Stimulated activated CD4-positive, alpha-beta T cell treated with anti-CD3 and anti-CD28 coated beads, TNF-alpha, amount 100 ng/mL, for 1 hour (primary cell): ENCODE measurements around the gene IL18RAP.

Experiments used
- DNase-seq, 3 donors: peaks; one replicate each; pipeline ENCODE4 v3.0.0-alpha.2; 2020; ENCODE audit warnings: low read depth in 3 of 3, low spot score in 1 of 3

IL18RAP gene, protein sequence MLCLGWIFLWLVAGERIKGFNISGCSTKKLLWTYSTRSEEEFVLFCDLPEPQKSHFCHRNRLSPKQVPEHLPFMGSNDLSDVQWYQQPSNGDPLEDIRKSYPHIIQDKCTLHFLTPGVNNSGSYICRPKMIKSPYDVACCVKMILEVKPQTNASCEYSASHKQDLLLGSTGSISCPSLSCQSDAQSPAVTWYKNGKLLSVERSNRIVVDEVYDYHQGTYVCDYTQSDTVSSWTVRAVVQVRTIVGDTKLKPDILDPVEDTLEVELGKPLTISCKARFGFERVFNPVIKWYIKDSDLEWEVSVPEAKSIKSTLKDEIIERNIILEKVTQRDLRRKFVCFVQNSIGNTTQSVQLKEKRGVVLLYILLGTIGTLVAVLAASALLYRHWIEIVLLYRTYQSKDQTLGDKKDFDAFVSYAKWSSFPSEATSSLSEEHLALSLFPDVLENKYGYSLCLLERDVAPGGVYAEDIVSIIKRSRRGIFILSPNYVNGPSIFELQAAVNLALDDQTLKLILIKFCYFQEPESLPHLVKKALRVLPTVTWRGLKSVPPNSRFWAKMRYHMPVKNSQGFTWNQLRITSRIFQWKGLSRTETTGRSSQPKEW

DNA sequence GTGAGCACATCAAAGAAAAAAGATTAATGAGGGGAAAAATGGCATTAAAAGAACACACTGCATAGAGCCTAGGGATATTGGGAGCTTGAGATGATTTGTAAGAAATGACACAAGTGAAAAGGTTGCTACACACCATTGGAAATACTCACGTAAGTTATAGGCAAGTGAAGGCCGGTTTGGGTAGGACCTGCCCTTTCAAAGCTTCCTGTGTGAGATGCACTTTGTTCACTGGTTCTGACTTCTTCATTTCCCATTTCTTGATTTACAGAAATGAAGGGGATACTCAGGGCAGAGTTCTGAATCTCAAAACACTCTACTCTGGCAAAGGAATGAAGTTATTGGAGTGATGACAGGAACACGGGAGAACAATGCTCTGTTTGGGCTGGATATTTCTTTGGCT, at the start of gene IL18RAP:
TSS of gene IL18RAP (plus strand) at position 251 of the 400 bp plus-strand sequence. CDS start at position 369, 118 bp downstream.
- no peak for DNase-seq

DNA sequence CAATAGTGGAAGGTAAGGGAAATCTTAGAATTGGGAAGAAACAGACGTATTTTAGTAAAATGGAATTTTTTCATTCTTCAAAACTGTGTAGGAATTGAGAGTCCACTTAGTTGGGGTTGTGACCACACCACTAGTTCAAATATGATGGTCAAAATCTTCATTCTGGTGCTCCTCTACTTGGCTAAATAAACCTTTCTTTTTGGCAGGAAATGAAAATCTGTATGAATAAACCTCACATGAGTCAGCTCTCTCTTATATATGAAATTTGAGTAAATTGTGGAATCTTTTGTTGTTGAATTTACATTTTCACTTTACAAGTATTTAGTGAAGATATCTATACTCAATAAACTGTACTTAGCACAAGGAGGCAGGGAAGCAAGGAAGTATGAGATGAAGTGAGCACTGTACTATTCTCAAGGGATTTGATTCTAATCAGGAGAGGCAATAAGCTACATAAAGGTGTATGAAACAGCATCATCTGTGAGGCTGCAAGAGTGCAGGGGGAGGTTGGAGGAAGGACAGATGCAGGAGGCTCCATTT, 46.8 kb upstream of the IL18RAP start:
- DNase-seq = no peak

DNA sequence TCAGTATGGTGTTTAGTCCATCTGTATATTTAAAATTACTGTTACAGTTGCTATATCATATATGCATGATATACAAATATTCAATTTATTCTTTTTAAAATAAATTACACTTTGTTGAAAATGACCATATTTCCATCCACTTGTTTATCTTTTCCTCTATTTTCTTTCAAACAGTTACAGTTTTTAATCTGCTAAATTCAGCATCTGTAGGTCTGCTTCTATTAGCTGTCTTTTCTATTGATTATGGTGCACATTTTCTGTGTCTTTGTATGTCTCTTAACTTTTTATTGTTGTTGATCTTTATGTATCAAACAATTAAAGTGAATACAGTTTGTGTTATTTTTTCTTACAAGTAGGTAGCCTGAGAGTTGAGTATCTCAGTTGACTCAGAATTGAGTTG, 39.2 kb upstream of the IL18RAP start:
- no peak for DNase-seq

DNA sequence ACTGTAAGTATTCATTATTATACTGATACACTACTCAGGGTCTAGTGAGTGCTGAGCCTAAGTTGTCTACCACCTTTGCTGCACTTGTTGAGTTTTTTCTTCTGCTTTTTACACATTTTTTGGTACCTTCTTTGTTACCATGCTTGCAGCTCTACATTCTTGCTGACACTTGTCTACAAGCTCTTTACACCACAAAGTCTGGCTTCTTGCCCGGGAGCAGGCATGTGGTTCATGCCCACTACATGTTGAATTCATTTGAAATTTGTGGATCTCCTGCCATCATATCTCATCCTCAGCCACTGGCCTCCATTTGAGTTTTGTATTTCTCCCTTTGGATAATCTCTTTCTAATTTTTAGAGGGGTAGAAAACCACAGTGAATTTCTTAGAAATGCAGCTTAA, 37.4 kb upstream of the IL18RAP start:
- DNase-seq = no peak

DNA sequence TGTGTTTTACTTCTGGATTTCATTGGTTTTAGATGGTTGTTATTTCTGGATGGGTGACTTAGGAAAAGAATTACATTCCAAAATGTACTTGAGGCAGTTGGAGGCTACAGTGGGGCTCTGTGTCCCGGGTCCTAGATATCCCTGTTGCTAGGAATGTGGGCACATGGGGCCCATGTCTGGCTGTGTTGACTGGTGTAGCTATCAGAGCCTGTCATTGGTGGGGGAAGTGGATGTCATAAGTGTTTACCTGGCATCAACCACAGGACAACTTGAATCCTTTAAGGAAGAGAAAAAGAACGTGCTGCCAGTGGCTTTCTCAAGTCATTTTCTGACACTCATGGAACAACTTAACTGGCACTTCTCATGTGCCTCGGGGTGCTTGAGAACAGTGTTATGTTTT, 37.0 kb upstream of the IL18RAP start:
- no peak for DNase-seq

DNA sequence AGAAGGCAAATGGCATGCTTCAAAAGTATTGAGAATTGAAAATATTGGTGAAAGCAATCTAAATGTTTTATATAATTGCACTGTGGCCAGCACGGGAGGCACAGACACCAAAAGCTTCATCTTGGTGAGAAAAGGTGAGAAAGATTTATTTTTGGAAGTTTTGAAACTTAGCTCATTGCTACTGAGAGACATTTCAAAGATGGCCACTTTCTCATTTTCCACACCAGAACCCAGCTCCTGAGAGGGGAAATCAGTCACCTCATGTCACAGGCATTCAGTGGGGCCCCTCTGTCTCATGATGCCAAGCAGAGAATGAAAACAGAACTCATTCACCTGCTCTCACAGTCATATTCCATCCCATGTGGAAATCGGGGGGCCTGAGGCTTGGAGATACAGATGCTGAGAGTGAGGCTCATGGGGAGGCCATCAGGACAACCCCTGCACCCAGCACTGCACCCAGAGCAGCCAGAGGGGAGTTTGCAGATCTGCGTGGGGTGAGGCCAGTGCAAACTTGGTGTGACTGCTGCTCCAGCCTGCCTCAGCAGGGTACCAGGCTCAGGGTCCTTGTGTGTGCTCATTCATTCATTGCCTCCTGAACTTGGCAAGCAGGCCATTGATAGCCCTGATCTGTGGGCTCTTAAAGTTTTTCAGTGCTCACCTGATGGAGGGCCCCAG, 36.0 kb upstream of the IL18RAP start:
- DNase-seq = no peak

DNA sequence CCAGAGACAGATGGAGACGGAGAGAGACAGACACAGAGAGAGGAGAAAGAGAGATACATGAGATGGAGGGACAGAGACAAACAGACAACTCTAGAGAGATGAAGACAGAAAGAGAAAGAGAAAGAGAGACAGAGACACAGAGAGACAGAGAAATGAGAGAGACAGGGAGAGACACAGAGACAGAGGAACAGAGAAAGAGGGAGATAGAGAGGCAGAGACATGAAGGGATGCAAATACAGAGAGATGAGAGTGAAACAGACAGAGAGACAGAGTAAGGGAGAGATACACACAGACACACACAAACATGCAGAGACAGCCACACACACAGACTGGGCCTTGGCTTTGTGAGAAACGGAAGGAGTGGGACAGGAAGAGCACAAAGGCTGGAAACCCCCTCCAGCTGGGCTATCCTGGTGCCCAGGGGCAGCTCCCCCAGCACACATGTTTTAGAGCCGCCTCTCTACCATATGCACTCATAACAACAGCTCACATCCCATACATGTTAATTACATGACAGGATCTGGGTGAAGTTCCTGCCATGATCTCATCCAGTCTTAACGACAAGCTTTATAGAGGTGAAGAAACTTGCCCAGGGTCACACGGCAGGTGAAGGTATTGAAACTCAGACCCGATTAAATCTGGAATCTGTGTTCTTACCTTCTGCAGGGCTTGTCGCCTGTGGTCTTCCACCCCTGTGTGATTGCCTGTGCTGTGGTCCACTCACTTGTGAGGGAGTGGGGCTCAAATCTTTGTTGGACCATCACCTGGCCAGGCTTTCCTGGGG, 35.0 kb upstream of the IL18RAP start:
- no peak for DNase-seq

DNA sequence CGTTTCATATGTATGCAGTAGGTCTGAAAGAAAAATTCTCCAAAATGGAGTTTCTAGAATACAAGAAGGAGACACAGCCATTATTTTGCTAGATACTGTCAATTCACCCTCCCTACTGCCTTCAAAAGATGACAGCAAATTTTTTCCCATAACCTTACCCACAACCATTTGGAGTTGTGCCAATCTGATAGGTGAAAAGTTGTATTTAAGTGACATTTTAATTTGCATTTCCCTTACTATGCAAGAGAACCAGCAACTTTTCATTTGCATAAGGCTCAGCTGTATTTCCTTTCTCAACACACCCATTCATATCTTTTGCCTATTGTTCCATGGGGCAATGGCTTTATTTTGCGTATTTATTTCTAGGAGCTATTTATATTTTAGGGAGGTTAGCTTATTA, 31.4 kb upstream of the IL18RAP start:
- DNase-seq = no peak

DNA sequence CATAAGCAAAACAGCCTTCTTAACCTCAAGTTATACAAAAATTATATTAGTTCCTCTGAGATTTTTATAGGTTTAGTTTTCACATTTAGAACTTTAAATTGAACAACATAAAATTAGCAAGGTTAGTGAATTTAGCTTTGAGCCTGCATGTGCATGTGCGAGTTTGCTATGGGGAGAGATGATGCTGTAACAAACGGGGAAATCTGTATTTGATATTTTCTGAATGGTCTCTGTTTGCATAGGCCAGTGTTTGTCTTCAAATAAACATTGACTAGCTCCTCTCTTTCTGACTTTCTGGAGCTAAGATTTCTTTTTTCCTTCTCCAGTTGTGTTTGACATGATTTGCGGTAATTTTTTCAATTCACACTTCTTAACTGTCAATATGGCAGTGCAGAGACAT, 30.9 kb upstream of the IL18RAP start:
- no peak for DNase-seq

DNA sequence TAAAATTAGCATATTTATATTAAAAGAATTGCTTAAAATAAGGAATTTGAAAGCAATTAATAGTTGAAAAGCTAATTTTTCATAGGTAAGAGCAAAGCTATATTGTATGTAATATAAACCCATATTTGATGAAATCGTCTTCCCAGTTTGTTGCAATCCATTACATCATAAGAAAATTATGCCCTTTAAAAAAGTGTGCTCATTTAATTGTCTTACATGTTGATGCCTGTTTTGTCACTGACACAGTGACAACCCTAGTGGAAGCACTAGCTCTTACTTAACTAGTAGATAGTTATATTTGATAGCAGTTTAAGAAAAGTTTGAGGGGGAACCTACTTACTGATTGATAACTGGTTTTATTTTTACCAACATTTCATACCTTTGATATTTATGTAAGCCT, 30.0 kb upstream of the IL18RAP start:
- DNase-seq = no peak

DNA sequence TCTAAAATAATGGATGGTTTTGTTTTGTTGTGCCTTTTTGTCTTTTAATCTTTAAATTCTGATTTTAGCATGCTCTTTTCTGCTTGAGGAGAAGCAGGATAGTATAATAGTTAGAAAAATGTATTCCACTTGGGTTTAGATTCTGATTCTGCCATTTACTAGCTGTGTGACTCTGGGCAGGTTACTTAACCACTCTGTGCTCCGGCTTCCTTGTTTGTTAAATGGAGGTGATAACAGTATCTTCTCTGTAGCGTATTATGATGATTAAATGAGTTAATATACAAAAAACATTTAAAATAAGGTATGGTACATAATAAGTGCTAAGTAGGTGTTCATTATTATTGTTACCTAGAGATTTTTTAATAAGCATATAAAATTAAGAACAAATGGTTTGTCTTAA, 26.9 kb upstream of the IL18RAP start:
- no peak for DNase-seq

DNA sequence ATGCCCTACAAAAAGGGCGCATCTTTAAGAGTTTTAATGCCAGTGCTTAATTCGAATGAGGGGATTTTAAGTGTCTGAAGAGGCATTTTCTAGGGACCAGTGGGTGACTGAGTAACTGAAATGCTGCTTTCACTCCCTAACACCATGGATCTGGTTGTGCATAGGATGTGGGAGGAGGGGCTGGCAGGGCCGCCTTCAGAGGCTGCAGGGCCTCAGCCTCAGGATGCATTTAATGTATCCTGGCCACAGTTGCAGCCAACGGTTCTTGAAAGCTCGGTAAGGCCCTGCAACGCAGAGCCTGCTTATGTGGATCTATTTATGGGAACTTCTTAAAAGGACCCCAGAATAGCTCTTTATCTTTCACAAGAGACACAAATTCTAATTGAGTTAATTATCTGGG, 25.8 kb upstream of the IL18RAP start:
- no peak for DNase-seq

DNA sequence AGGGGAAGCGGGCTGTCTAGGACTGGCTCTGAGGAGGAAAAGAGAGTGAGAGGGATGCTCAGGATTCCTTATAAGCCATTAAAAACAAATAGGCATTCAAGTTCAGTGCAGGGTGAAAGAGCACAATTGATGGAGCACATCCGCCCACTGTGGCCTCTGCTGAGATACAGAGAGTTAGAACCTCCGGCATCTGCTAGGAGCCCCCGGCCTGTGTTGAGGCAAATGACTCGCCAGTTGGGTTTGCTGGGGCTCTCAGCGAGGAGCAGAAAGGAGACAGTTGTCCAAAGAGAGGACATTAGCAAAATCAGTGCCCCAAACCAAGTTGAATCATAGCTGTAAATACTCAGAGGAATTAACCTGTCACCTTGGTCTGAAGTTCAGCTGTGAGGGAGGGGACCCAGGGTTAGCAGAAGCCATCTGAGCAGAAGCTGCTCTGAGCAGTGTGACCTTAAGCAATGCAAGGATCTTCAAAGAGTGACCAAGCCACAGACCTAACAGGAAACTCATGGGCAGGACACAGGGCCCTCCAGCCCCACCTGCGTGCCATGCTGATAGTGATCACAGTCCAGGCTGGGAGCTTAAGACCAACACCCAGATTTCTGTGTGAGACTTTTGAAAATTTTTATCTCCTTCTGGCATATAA, 23.3 kb upstream of the IL18RAP start:
- no peak for DNase-seq

DNA sequence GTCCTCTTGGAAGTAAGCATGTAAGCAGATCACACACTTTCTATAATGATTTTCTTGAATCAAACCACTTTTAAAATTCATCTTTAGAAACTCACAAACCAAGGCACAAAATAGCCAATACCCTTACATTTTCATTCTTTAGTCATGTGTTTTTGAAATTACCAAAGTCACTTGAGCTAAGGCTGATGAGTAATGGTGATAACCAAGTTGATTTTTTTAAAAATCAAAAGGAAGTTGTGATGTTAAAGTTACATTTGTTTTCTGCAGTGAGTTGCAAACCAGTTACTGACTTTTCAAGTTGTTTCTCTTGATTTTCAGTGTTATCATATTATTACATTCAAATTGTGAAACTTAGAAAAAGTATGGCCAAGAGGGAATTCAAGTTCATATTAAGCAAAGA, 21.5 kb upstream of the IL18RAP start:
- no peak for DNase-seq

DNA sequence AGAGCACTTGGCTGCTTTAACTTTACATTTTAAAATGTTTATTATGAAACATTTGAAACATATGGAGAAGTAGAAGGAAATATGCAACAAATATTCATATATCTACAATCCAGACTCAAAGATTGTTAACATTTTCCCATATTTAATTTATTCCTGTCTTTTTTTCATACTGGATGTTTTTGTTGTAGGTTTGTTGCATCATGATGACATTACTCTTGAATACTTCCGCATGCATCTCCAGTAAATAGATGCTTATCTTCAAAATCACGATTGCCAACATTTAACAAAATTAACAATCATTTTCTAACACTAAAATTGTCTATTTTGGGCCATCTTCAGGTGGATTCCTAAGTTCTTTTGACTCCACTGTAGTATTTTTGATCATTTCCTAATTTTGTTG, 21.1 kb upstream of the IL18RAP start:
- no peak for DNase-seq

DNA sequence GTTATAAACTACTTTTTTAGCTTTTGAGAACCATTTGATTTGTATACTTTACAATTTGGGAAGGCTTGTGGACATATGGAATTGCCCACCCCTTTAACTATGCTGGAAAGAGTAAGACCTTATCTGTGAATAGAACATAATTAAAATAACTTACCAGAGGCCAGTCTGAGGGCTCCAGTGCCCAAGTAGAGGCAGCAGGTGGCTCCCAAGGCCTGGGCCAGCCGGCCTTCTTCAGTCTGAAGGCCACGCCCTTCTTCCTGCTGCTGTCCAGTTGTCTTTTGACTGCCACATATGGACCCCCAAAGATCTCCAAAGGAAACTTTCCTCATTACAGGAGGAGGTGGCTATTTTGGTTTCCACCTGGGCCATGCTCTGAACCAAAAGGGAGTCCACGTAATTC, 12.0 kb upstream of the IL18RAP start:
- DNase-seq = no peak

DNA sequence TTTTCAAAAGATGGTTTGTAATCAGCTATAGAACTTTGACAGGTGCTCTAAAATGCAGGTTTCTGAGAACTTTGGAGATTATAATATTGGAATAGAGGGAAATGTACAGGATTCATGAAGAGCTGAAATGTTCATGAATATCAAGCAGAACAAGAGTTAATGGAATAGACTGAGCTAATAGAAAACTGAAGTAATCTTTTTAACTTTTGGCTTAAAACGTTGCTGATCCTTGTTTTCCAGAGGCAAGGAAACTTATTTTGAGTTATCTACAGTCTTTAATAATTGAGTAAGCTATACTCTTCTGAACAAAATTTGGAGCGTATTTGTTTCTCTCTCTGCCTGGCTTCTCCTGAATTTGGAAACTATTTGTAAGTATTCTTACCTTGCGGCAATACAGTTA, 10.8 kb upstream of the IL18RAP start:
- no peak for DNase-seq

DNA sequence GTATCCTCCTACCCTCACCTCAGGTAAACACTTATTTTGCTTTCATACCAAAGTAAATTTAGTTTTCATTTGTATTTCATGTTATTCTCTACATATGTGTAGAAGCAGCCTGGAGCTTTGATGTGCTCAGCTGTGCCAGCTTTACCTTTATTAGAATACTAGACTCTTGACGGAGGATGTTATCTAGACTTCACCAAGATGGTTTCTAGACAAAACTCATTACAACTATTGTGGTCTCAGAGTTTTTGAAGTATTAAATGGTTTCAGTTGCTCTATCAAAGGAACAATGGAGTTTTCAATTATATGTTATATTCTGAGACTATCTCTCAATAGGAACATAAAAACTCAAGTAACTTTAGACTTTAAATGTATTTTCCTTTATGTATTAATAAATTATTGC, 5.0 kb upstream of the IL18RAP start:
- DNase-seq = no peak

DNA sequence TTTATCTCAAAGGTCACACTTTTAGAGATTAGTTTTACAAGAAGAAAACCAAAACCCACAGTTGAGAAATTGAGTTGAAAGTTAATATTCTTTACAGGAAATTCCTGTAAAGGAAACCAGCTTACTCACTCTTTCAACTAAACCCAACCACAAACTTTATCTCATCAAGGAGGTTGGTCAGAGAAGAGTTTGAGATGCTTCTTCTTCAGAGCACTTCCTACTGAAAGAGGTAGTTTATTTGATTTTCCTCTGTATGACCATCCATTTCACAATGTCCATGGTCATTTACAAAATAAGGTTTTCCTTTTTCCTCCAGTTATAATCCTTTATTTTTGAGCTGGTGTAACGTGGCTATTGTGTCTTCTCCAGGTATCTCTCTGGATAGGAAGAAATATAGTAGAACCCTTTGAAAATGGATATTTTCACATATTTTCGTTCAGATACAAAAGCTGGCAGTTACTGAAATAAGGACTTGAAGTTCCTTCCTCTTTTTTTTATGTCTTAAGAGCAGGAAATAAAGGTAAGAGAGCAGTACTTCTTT, 4.5 kb upstream of the IL18RAP start:
- no peak for DNase-seq

DNA sequence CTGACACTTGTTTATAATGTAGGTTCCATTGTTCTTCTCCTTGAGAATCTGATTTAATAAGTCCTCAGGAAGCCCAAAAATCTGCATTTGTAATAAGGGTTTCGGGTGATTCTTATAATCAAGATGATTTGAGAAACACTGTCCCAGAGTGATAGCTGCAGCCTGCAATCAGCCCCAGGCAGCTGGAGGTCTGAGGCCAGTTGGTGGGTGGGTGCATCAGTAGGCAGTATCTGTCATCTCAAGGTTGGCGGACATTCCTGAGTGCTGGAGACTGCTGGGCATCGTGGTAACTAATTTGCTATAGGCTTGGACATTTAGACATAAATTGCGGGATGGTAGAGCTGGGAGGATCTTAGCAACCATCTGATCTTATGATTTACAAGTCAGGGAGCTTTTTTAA, 2.7 kb upstream of the IL18RAP start:
- DNase-seq = no peak
